Activated CD8-positive, alpha-beta memory T cell treated with anti-CD3 and anti-CD28 coated beads for 48 hours (primary cell): ENCODE data around the gene ST8SIA4.

Experiments used
- DNase-seq, 3 experiments: peaks; one replicate each; pipeline ENCODE4 v3.0.0-alpha.2; 2020; ENCODE audit warnings: low read depth in 2 of 3, low spot score in 2 of 3

The ST8SIA4 gene, protein sequence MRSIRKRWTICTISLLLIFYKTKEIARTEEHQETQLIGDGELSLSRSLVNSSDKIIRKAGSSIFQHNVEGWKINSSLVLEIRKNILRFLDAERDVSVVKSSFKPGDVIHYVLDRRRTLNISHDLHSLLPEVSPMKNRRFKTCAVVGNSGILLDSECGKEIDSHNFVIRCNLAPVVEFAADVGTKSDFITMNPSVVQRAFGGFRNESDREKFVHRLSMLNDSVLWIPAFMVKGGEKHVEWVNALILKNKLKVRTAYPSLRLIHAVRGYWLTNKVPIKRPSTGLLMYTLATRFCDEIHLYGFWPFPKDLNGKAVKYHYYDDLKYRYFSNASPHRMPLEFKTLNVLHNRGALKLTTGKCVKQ

DNA sequence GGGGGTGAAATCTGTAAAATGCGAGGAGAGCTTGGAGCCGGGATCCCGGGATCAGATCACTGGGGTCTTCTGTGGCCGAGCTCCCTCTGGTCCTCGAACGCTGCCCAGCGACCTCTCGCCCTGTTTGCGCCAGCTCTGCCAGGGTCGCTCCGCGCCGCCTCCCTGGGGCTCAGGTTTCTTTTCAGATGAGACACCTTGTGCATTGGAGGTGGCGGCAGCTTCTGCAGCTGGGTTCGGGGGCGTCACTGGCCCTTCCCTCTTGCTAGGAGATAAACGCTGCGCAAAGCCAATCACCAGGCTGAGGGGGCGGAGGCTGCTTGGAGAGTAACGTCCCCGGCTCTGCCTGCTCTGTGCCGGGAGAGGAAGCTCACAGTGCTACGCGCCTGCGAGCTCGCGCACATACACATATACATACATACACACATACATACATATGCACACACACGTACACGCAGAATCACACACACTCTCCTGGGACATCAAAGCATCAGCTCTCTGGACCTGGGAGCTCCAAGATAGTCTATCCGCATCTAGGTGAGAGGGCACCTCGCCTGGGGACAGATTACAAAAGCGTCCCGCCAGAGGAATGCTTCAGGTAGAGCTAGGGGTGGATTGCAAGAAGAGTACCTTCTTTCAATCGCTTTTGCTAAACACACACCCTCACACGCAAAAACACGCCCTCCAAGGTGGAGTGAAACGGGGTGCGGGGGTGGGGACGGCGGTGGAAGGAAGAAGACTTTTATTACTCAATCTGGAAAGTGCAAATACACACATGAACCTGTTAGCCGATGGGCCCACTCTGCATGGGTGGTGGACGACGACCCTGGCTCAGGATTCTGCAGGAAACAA lies at the start of gene ST8SIA4:
TSS of gene ST8SIA4 (minus strand) at position 244 of the 849 bp plus-strand sequence. CDS start 327 bp downstream, outside the sequence.
- peak in 2 of 3 experiments; percentile 74 to 81 for DNase-seq

DNA sequence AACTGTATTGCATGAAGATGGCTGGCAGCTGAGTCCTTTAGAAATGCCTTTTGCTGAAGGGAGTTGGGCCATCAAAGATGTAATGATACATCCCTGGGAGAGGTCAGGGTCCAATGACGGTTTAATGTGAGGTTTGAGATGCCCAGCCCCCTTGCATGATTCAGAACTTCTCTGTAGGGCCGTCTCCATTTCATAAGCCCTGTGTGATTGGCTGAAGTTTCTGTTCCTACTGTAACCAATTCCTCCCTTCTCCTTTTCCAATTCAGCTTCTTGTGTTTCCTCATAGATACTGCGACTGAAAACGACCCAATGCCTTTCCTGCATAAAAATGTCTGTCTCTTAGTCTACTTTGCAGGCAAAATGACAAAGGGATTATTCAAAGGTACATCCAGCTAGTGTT lies 47.9 kb upstream of the ST8SIA4 start:
- DNase-seq = no peak

DNA sequence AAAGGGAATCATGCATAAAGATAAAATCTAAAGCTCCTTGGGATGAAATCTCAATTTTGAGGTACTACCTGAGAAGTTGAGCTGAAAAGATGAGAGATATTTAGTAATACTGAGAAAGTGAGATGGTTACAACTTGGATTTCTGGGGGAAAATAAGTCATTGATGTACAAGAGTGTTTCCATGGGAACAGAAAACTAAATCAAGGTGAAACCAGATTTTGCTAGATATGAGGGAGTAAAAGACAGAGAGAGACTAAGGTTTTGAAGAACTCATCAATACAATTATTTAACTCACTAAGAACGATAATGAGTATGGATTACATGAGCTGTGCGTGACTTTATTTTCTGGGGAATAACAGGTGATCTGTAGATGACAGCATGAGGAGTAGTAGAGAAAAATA lies 10.2 kb upstream of the ST8SIA4 start:
- no peak for DNase-seq

DNA sequence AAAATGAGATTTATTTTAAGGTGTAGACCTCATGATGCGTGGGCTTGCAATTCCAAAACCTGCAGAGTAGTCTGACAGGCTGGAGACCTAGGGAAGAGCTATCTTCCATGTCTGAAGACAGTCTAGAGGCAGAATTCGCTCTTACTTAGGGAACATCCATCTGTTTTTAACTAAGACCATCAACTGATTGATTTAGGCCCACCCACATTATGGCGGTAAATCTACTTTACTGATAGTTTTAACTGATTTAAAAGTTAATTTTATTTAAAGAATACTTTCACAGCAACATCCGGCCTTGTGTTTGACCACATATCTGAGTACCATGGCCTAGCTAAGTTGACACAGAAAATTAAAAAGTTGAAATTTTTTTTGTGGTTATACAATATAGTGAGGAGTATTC lies 6.0 kb upstream of the ST8SIA4 start:
- no peak for DNase-seq

DNA sequence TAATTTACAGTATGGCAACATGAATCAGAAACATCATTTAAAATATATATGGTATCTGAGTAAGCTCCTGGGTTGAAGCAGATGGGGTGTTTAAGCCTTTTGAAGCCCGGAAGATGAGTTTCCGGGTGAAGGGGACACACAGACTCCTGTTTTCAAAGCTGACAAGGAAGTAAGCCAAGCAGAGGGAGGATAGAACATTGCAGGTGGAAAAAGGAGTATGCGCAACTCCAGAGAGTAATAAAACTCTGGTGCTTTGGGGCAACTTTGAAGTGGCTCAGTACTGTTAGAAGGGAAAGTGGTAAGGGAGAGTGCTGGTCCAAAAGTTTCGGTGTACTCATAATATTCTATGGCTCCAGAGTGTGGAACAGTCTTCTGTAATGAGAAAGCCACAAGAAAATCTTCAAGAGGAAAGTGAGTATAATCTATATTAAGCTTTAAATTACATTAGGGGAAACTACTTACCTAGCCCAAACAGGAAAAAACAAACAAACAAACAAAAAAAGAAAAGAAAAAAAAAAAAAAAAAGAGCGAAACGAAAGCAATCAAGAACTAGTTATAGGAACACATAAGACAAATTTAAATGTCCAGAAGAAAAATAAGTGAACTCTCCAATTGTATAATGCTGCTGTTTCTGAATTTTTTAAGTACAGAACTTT lies 2.3 kb upstream of the ST8SIA4 start:
- DNase-seq = no peak

DNA sequence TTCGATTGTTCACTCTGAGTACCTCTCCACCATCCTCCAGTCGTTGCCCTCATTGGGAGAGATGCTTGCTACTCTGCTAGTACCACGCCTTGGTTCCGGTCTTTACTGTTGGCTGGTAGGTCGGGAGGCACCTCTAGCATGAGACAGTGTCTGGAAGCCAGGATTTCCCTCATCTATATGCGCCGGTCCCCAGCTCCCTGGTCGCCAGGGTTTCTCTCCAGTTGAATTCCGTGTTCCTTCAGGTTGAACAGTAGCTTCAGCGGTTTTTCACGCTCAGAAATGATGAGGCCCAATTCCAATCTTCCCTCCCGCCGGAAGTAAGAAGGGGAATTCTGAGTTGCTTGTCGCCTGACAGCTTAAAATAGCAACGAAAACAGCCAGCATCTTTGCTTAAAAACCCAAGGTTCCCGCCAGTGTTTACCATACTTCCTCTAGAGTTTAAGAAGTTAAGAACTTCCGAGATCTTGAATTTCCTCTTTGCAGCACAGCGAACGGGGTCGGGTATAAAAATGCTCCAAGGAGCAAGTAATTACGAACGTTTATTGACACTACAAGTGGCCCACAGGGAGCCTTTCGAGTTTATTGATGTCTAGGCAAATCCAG lies 1.3 kb upstream of the ST8SIA4 start:
- DNase-seq = no peak

DNA sequence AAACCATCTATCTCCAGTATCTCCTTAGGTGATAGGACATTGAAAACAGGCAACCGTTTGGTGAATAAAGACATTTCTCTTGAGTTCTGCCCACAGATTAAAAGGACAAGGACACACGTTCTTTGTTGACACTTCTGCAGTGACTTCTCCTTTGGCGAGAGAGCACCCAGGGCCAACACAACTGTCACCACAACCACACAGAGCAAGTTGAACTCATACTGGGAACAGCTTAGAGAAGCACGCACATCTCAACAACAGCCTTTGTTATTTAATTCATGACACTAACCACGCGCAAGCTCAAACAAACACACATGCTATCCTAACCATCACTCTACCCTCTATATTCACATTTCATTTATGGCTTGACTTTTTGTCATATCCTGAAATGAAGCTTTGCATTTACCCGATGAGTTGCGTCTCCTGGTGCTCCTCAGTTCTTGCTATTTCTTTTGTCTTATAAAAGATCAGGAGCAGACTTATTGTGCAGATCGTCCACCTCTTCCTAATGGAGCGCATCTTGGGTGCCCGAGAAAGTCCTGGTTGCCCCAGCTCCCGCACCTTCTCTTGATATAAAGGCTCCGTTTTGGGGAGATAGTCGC lies 543 bp downstream of the ST8SIA4 start:
- DNase-seq = no peak

DNA sequence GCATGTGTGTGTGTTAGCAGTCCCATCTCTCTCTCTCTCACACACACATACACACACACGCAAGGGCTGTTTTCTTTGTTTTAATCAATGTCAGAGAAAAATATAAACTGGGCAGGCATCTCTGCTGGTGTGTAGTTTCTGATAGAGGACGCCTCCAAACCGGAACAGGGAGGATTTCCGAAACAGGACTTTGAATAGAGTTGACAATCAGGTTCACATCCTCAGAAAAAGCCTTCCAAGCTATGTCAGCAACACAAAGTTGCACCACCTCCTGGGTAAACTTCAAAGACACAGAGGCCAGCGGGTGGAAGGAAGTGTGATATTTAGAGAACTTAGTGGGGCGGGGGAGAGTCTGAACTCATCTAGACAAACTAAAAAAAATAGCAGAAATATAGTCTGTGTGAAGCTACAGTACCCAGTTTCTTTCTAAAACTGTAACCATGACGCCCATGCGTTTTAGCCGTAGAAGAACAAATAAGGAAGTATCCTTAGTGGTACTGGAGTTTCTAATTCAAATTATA lies 1.2 kb downstream of the ST8SIA4 start:
- no peak for DNase-seq

DNA sequence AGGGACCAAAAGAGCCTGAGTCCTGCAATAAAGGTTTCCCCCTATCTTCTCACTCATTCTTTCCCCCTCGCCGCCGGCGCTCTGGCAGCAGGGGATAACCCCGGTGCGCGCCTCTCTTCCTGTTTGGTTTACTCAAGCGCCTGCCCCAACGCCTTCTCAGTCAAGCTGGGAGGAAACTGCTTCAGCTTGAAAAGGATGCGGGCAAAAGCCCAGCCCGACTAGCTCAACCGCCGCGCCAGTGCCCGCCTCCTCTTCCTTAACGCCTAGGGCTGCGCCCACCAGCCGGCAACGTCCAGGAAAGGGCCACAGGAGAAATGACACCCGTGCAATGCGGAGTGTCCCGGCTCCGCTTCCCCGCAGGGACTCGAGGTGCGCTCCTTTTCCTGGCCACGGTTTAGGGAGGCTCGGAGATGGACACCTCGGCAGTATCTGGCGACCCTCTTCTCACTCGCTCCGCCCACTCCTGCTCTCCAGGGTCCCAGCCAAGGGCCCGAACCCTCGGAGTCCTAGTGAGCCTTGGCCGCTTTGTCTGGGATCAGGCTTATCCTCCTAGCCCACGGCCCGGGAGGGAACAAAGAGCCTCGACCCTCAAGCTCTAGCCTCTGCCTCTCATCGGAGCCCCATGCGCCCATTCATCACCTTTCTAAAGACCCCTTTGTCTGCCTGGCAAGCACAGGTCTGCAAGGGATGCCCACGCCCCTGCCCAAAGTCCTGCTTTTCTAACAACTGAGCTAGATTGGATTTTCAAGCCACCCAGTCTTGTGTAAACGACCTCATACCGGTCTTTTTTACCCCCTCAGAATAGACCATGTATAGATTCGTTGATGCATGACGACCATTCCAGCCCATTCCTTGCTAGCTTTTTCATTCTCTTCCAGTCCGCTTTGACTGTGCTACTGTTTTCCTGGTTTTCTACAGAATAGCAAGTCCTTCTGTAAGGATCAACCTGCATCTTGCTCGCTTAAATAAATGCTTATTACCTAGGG lies 2.0 kb downstream of the ST8SIA4 start:
- peak; percentile 63 to 80 (median 79) for DNase-seq

DNA sequence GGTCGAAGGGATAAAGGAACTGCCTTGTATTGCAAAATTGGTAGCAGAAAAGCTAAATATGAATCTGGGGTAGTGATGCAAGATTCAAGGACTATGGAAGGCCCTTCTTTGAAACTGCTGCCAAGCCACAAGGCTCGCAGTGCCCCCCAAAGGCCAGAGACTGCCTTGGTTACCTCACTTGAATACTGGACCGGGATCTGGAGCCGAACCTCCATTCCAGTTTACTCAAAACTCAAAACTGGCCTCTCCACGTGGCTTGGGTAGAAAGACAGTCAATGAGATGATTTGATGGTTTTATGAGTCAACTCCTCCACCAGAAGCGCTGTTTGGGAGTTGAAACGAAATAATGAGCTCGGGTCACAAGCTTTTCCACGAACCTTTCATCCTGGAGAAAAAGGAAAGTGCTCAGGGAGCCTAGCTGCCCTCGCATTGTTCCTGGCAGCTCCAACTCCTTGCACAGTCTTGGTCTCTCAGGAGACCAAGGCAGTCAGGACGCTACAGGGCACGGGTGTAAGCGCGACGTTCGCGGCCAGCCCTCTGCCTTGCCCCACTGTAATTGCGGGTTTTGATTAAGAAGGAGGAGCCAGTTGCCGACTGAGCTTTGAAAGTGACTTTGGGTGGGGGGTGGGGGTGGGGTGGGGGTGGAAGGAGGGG lies 2.8 kb downstream of the ST8SIA4 start:
- DNase-seq = no peak

DNA sequence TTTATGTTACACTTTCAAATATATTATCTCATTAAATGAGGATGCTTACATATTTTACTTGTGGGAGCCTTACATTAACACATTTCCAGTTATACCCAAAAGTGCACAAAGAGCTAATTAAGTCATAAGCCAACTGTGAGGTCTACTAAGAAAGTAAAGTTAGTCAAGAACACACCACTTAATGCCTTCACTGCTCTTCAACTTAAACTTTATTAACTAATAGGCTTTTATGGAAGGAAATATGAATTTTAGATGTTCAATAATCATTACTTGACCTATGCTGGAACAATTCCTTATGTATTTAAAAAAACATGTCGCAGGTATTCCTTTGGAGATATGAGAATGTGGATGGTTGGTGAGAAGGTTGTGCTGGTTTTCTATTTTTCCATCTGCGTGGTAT lies 3.4 kb downstream of the ST8SIA4 start:
- no peak for DNase-seq

DNA sequence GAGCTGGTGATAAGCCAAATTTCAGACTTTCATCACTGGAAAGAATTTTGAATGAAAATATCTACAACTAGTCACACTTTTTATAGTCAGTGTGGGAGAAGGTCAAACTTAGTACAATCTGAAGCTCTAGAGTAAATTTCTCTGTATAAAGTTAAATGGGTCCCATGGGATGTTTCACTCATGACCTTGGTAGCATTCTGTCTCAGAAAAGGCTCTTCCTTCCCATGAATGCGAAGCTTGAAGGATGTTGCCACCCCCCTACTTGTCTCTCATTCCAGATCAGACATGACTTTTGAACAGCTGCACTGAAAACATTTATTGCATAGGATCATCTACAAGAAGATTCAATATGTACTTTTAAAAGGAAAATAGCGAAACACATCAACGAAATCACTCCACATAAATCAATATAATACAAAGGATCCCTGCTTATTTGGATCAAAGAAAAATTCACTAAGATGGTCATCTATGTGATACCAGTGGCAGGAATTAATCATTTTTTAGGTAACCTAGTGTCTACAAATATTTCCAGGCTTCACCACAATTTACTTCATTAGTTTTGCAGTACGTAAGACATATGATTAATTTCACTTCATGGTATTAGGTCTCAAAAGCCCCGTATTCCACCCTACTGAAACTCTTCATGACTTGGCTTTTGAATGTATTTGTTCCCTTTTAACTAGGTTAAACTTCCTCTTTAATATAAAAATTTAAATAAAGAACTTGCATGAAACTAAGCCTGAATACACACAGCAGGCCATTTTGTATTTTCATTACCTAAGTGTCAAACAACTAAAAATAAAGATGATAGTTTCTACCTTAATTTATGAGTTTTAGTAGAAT lies 4.4 kb downstream of the ST8SIA4 start:
- DNase-seq = no peak

DNA sequence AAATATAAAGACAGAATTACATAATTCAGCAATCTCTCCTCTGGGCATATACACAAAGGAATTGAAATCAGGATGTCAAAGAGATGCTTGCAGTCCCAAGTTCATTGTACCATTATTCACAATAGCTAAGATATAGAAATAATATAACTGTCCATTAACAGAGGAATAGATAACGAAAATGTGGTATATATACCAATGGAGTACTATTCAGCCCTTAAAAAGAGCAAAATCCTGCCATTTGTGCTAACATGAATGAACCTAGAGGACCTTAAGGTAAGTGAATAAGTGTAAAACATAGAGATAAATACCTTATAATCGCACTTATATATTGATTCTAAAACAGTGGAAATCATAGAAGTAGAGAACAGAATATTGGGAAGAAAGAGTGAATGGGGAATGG lies 7.0 kb downstream of the ST8SIA4 start:
- no peak for DNase-seq

DNA sequence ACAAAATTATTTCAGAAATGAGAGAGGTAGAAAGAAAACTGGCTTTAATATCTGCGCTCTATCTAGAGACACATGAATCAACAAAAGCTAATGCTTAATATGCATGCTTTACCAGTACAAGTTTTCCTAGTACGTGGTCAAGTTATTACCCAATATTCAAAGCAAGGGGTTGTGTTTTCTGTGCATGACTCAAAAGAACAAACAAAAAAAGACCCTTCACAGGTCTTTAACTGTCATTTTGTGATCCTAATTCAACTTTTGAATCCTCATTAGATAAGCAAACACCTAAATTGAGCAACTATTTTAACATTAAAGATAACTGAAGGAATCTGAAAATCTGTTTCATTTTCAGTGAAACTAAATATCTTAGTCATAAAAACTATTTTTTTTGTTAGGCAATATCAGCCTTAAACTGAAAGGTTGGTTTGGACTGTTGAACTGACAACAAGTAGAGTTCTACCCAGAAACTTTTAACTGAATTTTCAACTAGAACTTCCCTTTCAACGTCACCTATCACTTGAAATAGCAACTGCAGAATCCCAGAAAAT lies 12.5 kb downstream of the ST8SIA4 start:
- DNase-seq = no peak

DNA sequence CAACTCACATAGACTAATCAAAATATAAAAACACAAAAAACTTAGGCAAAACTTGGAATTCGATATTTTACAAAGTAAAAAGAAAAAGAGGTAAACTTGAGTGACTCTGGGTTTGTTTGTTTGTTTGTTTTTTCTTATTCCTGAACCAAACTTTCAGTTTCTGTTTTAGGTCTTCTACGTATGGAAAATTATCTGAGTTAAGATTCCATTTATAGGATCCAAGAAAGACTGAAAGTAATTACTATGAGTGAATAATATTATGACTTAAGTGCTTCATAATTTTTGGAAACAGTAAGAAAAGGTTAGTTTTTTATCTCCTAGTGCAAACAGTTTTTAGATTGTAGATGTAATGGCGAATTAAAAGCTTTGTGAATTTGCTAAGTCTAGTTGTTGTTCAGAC lies 13.2 kb downstream of the ST8SIA4 start:
- no peak for DNase-seq

DNA sequence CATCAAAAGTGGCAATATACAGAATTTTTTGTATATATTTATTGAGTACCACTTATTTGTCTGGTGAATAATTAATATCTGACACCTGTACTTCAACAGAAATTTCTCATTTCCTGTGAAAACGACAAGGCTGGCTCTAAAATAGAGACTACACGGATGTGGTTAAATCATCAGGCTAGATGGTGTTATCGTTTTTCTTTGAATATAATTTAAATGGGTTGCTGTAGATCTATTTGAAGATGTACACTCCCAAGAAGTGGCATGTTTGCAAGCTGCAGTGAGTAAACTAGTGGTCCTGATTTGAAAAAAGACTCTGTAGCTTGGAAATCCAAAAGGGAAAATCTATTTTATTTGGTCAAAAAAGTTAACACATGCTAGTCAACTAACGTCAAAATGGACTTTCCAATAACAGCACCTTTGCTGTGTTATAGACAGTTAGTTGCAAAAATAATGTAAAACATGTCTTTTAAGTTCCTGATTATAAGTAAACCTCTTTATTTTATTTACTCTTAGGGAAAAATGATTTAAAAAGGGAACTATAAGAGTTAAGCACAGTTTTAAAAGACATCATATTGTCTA lies 13.8 kb downstream of the ST8SIA4 start:
- DNase-seq = no peak

DNA sequence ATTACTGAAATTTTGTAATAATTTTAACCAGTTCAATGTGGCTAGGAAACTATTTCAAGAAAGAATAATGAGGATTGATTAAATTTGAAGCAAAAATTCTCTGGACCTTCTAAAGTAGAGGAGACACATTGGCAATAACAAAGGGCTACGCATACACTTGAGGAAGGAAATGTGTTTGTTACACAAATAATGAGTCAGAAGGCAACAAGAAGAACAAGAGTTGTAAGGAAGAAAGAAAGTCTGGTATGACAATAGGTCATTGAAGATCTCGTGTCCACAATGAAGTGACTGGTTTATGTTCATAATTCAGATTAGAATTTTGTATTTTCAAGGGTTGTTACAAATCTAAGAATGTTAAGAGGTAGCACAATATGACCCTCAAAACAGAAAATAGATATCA lies 25.8 kb downstream of the ST8SIA4 start:
- DNase-seq = no peak
